Inflammatory macrophage treated with lipopolysaccharide for 1 hour (primary cell): ENCODE data around the gene TTC23.

Experiments used
- DNase-seq, 2 donors: peaks; one replicate each; pipeline ENCODE4 v3.0.0-alpha.2; 2020 to 2022

Gene TTC23

DNA sequence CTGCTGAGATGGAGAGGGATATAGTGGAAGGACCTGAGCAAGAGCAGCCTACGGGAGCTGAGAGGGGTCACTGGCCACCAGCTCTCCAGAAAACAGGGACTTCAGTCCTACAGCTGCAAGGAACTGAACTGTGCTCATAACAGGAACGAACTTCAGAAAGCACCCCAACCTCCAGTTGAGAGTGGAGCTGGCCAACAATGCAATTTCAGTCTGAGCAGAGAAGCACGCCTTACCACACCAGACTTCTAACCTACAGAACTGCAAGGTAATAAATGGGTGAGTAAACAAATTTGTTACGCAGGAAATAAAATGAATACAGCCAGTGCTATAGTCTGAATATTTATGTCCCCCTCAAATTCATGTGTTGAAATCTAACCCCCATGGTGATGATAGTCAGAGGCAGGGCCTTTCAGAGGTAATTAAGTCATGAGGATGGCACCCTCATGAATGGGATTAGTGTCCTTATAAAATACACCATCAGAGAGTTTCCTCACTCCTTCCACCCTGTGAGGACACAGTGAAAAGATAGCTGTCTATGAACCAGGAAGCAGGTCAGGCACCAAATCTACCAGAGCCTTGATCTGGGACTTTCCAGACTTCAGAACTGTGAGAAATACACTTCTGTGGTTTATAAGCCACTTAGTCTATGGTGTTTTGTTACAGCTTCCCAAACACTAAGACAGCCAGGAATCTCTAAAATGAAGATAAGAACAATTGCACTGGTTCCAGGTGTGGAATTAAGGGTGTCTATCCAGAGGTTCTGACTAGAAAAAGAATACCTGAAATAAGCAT, 85.9 kb downstream of the TTC23 start:
- DNase-seq = peak in 1 of 2 donors; percentile 4

DNA sequence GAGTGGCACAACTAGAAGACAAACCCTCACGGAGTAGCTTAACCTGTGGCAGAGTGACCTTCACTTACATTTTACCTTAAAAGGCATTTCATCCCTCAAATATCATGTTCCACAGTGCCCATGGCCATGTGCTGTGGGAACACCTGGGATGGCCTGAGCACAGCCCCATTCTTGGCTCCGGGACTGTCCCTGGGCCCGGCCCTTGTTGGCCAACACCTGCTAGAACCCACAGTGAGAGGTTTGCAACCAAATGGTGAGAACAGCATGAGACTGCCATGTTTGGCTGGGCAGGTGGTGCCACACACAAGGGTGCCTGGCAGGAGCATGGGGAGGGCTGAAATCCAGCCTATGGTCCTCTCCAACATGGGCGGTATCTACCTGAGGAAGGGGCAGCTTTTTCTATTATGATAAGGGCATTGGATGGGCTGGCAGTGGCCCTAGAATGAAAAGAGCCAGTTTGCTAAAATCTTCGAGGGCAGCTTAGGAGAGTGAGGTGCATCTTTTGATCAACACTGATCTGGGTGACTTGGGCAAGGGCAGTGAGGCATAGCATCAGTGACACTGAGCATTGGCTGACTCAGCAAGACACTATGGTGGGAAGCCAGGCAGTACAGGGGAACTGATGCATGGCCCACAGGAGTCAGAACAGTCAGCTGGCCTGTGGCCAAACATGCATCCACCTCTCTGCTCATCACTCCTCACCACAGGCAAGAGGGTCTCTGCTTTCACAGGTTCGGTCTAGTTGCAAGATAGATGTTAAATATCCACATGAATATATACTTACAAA, 90.6 kb downstream of the TTC23 start:
- no peak for DNase-seq

DNA sequence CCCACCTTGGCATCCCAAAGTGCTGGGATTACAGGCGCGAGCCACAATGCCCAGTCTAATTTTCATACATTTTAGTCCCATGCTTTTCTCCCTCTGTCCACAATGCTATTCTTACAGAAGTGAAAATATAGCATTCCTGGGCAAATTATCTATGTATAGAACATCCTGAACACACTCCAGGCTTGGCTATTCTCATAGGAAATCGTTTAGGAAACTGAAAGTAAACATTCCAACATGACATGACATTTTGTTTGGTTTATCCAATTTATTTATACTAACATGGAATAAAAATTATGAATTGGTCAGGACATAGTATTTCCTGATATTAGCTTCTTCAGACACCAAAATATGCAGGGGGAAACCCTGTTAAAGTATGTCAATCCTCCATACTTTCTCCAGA, 91.9 kb downstream of the TTC23 start:
- DNase-seq = no peak

DNA sequence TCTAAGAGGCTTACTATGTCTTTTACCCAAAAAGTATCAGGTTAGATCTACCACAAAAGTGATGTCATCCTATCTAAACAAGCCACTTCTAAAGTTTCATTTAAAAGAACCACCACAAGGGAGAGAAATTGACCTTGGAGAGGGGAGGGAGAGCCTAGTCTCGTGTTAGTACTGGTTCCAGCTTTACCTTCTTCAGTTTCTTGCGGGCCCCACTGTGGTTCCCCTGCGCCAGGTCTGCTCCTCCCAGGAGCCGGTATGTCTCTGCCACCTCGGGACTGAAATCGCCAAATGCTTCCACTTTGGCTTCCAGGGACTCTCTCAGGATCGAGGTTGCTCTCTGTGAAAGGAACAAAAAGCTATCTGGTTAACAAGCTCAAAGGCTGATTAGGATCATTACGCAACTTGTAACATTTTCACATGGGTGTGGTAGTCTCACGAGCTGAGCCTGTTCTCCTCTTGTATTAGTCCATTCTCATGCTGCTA, 93.4 kb downstream of the TTC23 start:
- DNase-seq = no peak

DNA sequence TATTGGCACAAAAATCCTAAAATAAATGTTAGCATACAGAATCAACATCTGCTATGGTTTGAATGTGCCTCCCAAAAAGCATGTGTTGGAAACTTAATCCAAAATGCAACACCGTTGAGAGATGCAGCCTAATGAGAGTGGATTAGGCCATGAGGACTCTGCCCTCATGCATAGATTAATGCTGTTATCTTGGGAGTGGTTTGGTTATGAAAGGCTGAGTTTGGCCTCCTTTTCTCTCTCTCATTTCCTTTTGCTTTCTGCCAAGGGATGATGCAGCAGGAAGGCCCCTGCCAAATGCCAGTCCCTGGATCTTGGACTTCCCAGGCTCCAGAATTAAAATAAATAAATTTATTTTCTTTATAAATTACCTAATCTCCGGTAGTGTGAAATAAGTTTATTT, 95.1 kb downstream of the TTC23 start:
- DNase-seq = no peak

DNA sequence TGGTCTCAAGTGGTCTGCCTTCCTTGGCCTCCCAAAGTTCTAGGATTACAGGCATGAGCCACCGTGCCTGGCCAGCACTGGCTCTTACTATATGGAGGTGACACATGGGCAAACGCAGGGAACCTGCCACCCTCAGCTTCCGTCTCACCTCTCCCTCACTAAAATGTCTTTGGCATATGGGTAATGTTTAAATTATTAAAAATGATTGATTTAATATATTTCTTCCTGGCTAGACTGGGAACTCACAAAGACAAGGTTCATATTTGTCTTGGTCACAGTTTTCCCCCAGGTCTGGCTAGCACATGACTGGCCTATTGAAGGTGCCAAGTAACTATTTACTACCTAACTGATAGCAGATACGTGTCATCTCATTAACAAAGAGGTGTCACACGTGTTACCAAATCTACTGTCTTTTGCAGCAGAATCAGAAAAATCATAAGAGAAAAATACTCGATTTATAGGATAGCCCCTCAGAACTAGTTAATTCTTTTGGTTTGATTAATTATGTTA, 96.3 kb downstream of the TTC23 start:
- DNase-seq = no peak

DNA sequence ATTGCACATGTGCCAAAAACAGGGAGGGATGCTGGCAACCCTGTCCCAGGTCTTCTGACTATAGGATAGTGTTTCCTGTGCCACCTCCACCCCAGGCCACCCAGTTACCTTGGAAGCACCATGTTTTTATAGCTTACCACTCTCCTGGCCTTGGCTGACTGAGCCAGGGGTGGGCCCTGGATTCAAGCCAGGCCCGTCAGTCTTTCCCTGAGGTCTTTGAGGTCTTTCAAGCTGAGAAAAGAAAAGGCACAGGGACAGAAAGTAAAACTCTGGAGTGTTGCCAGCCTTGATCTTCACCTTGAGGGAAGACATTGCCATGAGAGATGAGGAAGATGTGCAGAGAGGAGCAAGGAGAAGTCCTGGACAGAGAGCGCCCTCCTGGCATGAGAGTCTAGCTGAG, 98.2 kb downstream of the TTC23 start:
- no peak for DNase-seq

DNA sequence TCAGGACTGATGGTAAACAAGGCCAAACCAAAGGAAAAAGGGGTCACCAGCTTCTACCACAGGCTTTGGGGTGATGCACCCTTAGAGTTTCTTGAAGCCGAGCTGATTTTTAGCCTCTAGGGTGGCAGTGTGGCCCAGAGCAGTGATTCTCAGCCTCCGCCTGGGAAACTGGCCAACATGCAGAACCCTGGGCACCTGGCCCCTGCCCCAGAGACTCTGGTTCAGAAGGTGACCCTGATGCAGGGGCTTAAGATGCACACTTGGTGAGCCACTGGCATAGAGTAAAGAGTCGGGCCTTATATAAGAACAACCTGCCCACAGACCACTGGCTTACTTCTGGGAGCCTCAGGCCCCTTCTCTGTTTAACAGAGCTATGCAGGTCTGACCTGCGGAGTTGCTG, 100.0 kb downstream of the TTC23 start:
- no peak for DNase-seq

DNA sequence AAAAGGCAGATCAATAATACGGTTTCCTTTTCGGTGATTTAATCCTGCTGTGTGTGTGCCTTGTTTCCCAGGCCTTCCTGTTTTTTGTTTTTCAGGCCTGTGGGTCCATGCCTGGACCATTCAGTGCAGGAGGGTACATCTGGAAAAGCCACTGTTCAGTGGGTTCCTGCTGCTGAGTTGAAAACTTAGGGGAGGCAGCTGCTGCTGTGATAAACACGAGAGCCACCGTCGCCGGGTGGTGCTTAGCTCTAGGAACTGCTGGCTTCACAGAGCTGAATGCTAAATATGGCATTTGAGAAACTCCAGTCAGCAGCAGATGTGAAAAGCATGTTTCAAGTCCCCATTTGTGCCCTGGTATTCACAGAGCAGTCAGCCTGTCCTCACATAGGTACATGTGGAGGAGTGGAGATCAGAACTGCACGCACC, 100.5 kb downstream of the TTC23 start:
- DNase-seq = no peak

DNA sequence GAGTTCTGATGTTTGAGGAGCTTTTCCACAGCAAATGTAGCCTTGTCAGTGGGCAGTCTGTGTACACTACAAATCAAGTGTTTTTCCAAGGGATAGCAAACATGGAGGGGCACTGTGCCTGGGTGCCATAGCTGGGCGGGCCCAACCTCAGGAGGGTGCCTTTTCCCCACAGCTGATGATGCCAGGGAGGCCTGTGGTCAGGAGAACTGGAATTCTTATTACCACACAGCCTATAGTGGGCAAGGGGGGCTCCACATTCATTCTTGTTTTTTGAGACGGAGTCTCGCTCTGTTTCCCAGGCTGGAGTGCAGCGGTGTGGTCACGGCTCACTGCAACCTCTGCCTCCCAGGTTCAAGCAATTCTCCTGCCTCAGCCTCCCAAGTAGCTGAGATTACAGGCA, 102.7 kb downstream of the TTC23 start:
- DNase-seq = no peak

DNA sequence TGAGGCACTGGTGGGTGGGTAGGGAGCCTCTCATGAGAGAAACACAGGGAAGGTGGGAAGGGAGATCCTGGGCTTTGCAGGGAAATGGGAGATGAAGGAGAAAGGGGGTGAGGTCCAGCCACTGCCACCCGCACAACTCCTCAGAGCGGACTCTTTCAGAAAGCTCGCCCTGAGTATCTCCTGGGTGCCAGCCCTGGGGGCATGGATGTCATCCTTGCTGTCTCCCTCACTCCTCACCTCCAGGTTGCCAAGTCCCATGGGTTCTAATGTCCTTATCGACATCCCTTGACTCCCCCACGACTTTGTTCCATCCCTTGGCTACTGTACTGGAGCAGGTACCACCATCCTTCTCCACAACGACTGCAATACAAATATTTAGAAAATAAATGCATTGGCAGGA, 103.6 kb downstream of the TTC23 start:
- DNase-seq = no peak

DNA sequence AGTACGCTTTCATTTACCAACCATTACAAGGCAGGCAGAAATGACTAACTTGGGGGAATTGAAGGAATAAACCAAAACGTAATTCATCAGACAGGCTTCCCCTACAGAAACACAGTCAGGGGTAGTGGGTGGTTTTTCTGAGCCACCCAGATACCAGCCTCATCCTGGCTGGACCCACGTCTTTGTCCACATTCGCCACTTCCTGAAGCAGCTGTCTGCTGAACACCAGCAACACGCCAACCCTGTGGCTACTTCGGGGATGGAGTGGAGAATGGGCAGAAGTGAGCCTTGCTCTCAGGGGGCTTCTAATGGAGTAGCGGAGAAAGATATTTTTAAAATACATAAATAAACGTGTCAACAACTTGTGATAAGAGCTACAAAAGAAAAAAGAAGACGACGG, 104.4 kb downstream of the TTC23 start:
- no peak for DNase-seq

DNA sequence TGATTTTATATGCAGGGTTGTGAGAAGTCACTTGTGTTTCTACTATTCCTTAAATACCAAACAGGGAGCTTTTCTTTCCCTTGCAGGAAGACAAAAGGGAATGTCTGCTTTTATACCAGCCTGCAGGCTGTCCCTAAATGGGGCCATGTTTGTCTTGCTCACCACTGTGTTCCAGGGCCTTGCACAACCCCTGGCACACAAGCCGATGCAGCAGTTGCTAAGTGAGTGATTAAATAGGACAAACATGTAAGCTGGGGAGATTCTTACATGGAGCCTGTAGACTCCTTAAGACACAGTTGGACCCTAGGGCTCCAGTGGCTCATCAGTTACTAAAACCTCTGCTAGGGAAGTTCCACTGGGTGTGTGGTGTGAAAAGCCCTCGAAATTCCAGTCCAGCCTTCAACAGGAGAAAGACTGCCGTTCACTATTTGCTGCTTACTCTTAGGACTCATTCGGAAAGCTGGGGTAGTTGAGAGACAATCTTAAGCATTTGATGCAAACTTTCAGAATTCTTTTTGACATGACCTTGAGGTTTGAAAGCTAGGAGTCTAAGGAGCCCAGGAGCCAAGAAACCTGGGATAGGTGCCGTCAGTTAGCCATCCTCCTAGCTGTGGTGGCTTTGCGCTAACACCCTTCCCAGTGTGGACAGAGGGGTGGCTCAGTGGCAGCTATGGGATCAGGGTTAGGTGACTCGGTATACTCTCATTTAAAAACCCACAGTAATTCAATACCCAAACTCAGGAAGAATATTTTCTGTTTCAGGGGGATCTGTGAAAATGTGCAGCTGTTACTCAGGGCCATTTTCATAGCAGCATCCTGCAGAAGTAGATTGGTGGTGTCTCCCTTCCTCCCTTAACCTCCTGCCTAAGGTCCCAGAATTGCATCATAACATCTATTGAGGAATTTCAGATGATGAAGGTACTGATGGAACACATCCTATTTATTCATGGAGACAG, 105.4 kb downstream of the TTC23 start:
- DNase-seq = no peak

DNA sequence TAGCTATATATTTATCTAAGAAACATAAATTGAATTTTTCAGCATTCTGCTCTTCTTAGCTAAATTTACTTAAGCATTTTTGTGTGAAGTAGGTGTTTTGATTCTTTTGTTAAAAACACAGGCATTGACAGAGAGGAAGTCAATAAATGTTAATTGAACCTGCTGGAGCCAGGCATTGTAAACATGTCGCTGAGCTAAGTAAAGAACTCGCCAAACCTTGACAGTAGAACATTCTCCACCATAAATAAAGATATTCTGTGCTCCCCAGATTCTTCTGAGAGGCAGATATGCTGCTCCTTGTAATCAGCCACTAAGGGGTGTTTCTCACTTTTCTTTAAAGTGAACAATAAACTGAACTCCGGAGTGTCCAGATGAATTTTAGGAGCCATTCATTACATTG, 106.1 kb downstream of the TTC23 start:
- no peak for DNase-seq

DNA sequence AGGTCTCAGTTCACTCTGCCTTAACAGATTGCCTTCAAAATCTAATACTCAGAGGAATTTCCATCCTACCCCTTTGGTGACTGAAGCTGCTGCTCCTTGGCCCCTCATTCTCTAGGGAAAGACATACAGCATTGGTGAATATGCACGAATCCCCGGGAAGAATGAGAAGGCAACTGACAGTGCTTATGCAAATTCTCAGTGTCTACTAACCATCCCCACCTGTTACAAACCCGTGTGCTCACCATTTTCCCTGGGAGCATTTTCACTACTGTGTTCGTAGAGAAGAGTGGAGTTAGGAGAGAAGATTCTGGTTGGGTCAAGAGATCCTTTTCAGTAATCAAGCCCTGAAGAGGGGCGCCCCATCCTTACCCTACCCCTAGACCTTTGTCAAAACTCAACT, 106.8 kb downstream of the TTC23 start:
- no peak for DNase-seq

DNA sequence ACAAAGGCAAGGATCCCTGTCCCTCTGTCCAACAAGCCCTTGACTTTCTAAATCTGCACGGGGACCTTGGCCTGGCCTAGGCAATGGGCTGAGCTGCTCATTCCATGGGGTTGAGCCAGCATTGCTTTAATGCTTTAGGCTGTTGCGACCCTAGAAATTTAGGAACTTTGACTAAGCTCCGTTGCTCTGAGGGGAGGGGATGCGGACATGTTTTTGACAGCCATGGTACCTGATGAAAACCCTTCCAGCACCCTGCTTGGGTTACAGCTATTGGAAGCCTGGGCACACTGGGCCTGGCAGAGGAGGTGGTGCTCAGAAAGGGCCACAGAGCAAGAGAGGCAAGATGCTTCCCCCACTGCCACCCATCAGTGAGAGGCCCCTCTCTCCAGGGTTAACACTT, 107.4 kb downstream of the TTC23 start:
- DNase-seq = no peak

DNA sequence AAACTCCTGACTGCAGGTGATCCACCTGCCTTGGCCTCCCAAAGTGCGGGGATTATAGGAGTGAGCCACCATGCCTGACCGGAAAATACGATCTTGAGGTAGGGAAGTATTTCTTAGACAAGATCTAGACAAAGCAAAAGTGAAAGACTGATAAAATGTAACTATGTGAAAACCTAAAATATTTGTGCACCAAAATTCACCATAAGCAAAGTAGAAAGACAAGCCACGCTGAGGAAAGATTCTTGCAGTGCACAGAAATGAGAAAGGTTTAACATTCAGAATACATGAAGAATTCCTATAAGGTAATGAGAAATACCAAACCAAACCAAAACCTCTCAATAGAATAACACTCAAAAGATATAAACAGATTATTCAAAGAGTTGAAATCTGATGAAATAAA, 108.8 kb downstream of the TTC23 start:
- no peak for DNase-seq

DNA sequence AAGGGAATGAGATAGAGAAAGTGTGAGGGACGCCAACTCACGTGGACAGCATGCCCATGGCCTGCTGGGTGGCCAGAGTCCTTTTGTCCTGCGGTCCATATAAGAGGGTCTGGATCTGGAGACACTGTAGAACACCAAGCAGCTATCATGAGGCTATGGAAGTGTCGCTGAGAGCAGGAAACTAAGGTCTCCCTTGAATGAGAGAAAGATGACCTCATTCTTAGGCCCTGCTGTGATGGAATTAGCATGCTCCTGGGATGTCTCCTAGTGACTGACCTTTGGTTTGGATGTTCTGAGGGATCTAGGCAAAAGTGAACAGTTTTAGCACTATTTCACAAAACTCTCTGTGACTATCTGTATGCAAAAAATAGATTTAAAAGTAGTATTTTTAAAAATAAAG, 110.1 kb downstream of the TTC23 start:
- no peak for DNase-seq

DNA sequence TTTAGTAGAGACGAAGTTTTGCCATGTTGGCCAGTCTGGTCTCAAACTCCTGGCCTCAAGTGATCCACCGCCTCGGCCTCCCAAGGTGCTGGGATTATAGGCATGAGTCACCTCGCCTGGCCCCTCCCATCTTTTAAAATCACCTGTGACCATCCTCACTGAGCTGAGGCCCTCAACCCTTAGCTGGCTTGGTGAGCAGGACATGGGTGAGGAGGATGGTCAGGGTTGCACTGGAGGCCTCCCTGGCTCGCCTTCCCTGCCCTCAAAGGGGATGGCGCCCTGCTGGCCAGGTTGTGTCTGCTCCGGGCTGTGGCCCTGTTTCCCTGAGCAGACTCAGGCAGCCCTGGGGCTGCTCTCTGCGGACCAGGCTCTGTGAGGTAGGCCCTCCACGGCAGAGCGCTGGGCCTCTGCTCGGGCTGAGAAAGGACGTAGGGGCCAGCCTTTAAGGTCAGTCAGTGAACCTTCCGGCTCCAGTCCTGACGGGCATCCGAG, 110.8 kb downstream of the TTC23 start:
- no peak for DNase-seq

DNA sequence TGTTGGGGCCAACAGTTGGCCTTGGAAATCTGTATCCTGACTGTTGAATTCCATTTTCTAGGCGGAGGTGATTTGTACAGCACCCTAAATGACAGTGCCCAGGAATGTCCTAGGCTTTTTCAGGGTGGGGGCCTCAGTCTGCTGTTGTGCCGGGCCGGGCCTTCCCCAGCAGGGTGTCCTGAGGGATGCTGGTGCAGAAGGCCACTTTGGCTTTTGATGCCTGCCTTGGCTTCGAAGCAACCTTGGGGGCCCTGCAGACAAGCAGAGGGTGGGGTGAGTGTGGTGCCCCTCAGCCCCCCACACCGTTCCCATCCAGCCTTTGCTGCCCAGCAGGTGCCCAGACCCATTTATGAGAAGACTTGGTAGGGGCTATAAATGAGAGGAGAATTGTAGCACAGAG, 111.5 kb downstream of the TTC23 start:
- no peak for DNase-seq

DNA sequence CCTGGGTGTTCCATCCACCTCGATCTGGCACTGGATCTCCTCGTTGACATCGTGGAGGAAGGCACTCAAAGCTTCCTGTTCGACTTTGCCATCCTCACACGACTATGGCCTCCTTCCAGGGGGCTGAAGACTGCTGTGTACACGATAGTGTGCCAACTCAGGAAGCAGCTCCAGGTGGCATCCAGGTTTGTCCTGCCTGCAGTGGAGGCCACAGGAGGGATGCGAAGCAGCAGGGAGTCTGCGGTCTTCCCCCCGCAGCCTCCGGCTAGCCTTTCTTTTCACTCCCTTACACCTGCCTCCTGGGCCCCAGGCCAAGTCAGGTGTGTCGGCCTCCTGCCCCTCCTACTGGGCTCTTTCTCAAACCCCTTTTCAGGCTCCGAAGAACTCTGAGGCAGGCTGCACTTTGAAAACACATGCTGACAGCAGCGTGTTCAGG, 112.3 kb downstream of the TTC23 start:
- no peak for DNase-seq

DNA sequence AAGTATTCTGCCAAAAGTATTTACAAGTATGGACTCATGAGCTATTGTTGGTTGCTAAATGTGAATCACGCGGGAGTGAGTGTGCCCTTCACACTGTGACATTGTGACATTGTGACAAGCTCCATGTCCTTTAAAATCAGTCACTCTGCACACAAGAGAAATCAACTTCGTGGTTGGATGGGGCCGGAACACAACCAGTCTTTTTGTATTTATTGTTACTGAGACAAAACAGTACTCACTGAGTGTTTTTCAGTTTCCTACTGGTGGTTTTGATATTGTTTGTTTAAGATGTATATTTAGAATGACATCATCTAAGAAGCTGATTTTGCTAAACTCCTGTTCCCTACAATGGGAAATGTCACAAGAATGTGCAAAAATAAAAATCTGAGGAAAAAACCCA, 114.2 kb downstream of the TTC23 start:
- DNase-seq = no peak
